ENCODE data around the gene MCTP2. TPM values are rescaled to one million over a fixed set of nuclear protein-coding genes. Genes with fewer than 3 reads are reported as not detected.
"Not testable (repeated sequence)": the region's sequence is repeated elsewhere in the genome, so short reads cannot be mapped to it uniquely, and the experiment has no call there.

The MCTP2 gene
- total RNA-seq, 2 experiments from 2014 or later: 26.1 to 28.5 TPM

DNA sequence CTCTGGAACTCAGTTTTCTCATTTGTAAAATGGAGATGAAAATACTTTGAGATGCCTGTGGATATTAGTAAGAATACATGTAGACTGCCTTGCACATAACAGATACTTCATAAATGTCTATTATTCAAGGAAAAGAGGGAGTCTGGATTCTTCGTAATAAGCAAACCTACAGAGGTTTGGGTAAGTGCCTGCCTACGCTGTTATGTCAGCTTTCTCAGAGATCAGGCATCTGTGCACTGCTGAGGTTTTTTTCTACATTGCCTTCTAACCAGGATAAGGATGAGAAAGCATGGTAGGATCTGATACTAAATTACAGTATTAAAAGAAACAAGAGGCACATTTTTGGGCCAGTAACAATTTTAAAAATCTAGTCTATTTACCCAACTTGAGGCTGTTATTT, 10.9 kb downstream of the MCTP2 start:
- Mint-ChIP-seq H3K27ac (no peak overlapping the region), H3K4me1 (peaks cover 29% of the 10 kb centered on the region), H3K27me3 (no peaks in the 10 kb centered on the region), H3K9me3 (no peaks in the 10 kb centered on the region), H3K4me3 (no peak overlapping the region), H3K36me3 (peaks cover 12% of the 10 kb centered on the region)
- DNase-seq (no peak), ATAC-seq (ENCODE audit: low read depth) (no peak)
- POLR2A ChIA-PET: interaction anchor here (1.0 kb wide), 1 partner anchor 12 kb away, joined by 3 read pairs; no protein-coding TSS in a partner anchor

DNA sequence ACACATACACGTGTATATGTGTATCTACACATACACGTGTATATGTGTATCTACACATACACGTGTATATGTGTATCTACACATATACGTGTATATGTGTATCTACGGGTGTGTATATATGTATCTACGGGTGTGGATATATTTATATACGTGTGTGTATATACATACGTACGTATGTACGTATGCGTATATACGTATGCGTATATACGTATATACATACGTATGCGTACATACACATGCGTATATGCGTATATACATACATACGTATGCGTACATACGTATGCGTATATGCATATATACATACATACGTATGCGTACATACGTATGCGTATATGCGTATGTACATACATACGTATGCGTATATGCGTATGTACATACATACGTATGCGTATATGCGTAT, 11.6 kb downstream of the MCTP2 start:
- Mint-ChIP-seq H3K36me3 (peaks cover 11% of the 10 kb centered on the region), H3K4me1 (peaks cover 23% of the 10 kb centered on the region)
- ATAC-seq (ENCODE audit: low read depth); DNase-seq; H3K27ac Mint-ChIP-seq; POLR2A ChIA-PET; H3K9me3 Mint-ChIP-seq; H3K27me3 Mint-ChIP-seq; H3K4me3 Mint-ChIP-seq: not testable (repeated sequence)

DNA sequence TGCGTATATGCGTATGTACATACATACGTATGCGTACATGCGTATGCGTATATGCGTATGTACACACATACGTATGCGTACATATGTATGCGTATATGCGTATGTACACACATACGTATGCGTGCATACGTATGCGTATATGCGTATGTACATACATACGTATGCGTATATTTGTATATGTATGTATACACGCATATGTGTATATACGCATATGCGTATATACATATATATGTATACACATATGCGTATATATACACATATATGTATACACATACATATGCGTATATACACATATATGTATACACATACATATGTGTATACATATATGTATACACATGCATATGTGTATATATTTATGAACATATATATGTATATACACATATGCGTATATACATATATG, 12.1 kb downstream of the MCTP2 start:
- Mint-ChIP-seq H3K27ac (no peak overlapping the region), H3K4me3 (no peak overlapping the region), H3K4me1 (peaks cover 24% of the 10 kb centered on the region), H3K9me3 (no peaks in the 10 kb centered on the region), H3K27me3 (no peaks in the 10 kb centered on the region), H3K36me3 (peaks cover 15% of the 10 kb centered on the region)
- no peak for ATAC-seq (ENCODE audit: low read depth)
- POLR2A ChIA-PET: no interaction called here
- no peak for DNase-seq

DNA sequence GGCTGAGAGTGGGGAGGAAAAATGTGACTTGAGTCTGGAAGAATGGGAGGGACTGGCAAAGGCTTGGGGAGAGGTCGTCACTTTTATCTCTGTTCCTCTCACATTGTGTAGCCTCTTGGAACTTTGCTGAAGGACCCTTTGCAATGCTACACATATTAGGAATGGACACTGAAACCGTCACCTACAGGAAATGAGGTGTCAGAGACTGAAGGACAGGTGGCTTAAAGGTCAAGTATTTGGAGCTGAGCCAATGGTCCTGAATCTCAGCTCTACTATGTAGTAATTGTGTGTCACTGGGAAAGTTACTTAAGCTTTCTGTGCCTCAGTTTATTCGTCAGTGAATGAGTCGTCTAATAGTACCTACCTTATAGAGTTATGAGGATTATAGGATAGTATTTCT, 14.7 kb downstream of the MCTP2 start:
- Mint-ChIP-seq H3K4me3 (no peak overlapping the region), H3K4me1 (peaks cover 11% of the 10 kb centered on the region), H3K27me3 (no peaks in the 10 kb centered on the region), H3K27ac (no peak overlapping the region), H3K9me3 (peaks cover 2% of the 10 kb centered on the region), H3K36me3 (peaks cover 16% of the 10 kb centered on the region)
- POLR2A ChIA-PET: no interaction called here
- ATAC-seq (ENCODE audit: low read depth) (no peak), DNase-seq (no peak)

DNA sequence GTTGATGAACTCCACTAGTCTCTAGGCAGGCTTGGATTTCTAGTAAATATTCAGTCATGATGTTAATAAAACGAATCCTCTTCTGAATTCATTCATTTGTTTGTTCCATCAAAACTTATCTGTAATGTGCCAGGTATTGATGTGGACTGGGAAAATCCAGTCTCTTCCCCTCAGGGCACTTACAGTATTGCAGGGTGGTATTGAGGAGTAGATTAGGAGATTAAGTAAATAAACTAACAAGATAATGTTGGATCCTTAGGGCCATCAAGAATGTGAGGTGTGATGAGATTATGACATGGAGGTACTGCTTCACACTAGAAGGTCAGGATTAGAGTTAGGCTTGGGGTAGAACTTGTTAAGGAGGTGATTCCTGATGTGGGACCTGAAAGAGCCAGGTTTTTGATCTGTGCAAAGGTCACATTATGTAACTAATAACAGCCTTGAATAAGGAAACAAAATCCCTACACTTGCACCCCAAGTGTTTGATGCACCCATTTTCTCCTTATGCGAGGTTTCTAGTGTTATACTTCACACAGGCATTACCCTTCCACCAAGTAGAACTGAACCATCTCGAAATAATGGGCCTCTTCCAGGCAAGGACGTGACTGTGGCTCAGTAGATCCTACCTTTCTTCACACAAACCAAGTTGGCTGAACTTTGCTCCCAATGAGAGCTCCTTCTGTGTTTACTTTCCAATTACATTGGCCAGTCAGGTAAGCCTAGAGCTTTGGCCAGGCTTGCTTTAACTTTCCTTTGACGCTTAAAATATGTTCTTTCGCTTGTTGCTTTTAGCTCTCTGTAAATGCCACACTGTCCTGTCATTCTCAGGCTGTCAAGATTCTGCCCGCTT, 16.7 kb downstream of the MCTP2 start:
- DNase-seq (no peak), ATAC-seq (ENCODE audit: low read depth) (no peak)
- POLR2A ChIA-PET: no interaction called here
- peaks cover 28% of the 10 kb centered on the region for H3K36me3 Mint-ChIP-seq
- H3K4me1 Mint-ChIP-seq: peaks cover 16% of the 10 kb centered on the region
- H3K27me3 Mint-ChIP-seq: no peaks in the 10 kb centered on the region
- no peak overlapping the region for H3K4me3 Mint-ChIP-seq
- H3K9me3 Mint-ChIP-seq: peaks cover 8% of the 10 kb centered on the region
- H3K27ac Mint-ChIP-seq: no peak overlapping the region

DNA sequence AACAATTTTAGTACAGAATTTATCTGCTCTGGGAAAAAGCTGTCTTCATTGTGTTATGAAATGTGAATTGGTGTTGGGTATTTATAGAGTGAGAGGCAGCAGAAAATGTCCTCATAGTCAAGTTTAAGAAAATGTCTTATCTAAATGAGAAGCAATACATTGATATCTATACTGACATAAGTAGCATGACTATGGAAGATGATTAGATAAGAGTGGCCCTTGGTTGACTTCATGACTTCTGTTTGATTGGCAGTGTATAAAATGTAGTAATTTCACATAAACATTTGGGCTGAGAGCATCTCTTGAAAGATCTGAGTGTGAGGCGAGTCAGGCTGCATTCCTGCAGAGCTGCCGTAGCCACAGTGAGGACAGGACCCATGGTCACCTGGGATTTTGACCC, 19.4 kb downstream of the MCTP2 start:
- no peaks in the 10 kb centered on the region for H3K27me3 Mint-ChIP-seq
- H3K9me3 Mint-ChIP-seq: peaks cover 8% of the 10 kb centered on the region
- no peak for DNase-seq
- H3K4me1 Mint-ChIP-seq: peaks cover 31% of the 10 kb centered on the region
- no peak for ATAC-seq (ENCODE audit: low read depth)
- no peak overlapping the region for H3K27ac Mint-ChIP-seq
- POLR2A ChIA-PET: no interaction called here
- H3K36me3 Mint-ChIP-seq: peaks cover 32% of the 10 kb centered on the region
- no peak overlapping the region for H3K4me3 Mint-ChIP-seq

DNA sequence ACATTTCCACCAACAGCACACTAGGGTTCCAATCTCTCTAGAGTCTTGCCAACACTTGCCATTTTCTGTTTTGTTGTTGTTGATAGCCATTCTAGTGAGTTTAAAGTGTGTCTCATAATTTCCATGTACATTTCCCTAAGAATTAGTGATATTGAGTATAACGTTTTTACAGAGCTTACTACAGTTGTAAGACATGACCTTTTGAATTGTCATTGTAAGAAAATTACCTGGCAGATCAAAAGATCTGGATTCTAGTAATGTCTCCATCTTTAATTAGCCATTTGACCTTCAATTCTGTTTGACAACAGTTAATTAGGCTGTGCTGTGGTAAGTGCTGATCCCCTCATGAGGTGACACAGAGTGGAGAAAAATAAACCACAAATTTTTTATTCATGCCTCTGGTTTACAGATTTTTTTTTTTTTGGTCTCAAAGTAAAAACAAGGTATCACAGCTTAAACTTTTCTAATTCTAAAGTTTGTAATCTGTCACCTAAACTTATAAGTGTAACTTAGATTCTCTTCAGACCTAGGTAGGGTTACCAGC, 20.9 kb downstream of the MCTP2 start:
- POLR2A ChIA-PET: no interaction called here
- Mint-ChIP-seq H3K4me3 (no peak overlapping the region), H3K9me3 (peaks cover 8% of the 10 kb centered on the region), H3K36me3 (peaks cover 37% of the 10 kb centered on the region), H3K4me1 (peaks cover 39% of the 10 kb centered on the region), H3K27ac (no peak overlapping the region), H3K27me3 (no peaks in the 10 kb centered on the region)
- DNase-seq: no peak
- ATAC-seq (ENCODE audit: low read depth): no peak

DNA sequence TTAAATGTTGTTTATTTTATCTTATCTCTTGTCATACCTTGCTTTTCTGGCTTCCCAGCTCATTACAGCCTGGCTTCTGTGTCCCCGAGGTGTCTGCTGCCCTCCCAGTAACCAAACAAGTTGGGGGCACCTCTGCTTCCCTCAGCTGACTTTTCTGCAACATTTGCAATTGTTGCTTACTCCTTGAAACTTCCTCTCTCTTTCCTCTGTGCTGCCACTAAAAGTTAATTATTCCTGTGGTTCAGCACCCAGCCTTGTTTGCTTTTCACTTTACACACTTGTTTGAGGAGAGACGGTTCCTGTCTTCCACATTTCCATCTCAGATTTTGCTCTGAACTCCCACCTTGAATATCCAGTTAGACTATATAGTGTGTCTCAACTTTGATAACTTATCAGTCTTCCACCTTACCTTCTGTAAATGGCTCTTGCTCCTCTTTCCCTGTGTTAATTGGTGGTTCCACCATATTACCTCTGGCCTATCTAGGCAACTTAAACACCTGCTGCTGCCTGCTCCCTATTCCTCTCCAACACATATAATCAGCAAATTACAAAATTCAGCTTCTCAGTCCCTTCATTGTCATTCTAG, 21.6 kb downstream of the MCTP2 start:
- no peak for DNase-seq
- POLR2A ChIA-PET: no interaction called here
- peaks cover 33% of the 10 kb centered on the region for H3K36me3 Mint-ChIP-seq
- peaks cover 39% of the 10 kb centered on the region for H3K4me1 Mint-ChIP-seq
- peak overlapping the region; percentile 5 for H3K27ac Mint-ChIP-seq
- no peak for ATAC-seq (ENCODE audit: low read depth)
- peaks cover 8% of the 10 kb centered on the region for H3K9me3 Mint-ChIP-seq
- H3K27me3 Mint-ChIP-seq: no peaks in the 10 kb centered on the region
- peak overlapping the region; percentile 39 for H3K4me3 Mint-ChIP-seq

DNA sequence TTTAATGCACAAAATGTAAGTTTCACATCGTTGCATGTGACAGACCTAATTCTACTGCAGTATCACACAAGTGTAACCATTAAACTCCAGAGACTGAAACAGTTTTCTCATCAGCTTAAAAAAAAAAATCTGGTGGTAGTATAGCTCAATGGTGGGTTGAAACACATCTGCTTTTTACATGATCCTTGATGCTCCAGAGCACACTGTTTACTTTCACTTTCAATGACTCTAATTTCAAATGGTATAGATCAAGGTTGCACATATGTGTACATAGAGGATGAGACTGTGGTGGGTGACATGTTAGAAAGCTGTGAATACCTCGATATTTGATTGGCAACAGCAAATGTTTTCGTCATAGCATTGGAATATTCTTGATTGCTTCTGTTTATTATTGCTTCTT, 22.4 kb downstream of the MCTP2 start:
- ATAC-seq (ENCODE audit: low read depth): peak; percentile 92
- Mint-ChIP-seq H3K27me3 (no peaks in the 10 kb centered on the region), H3K4me3 (peak overlapping the region; percentile 39), H3K9me3 (peaks cover 8% of the 10 kb centered on the region), H3K27ac (peak overlapping the region; percentile 27), H3K36me3 (peaks cover 28% of the 10 kb centered on the region), H3K4me1 (peaks cover 39% of the 10 kb centered on the region)
- DNase-seq: no peak
- POLR2A ChIA-PET: no interaction called here

DNA sequence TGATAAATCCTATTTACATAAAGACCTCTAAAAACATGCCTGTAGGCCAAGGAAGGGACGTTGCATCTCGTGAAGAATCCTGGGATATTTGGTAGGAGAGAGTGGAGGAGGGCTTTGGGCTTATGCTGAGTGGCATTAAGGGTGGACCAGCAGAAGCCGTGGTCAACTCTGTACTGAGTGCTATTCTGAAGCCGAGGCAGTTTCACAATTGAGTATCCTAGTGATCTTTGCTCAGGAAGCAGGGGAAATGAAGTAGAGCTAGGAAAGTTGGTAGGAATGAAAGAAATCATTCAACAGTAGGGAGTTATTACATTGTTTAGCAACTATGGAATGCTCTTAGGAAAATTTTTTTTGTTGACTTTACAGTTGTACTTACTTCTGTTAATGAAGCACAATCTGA, 24.2 kb downstream of the MCTP2 start:
- H3K36me3 Mint-ChIP-seq: peaks cover 35% of the 10 kb centered on the region
- POLR2A ChIA-PET: no interaction called here
- no peak overlapping the region for H3K27ac Mint-ChIP-seq
- H3K4me3 Mint-ChIP-seq: no peak overlapping the region
- DNase-seq (no peak), ATAC-seq (ENCODE audit: low read depth) (no peak)
- peaks cover 8% of the 10 kb centered on the region for H3K9me3 Mint-ChIP-seq
- H3K4me1 Mint-ChIP-seq: peaks cover 41% of the 10 kb centered on the region
- H3K27me3 Mint-ChIP-seq: no peaks in the 10 kb centered on the region

DNA sequence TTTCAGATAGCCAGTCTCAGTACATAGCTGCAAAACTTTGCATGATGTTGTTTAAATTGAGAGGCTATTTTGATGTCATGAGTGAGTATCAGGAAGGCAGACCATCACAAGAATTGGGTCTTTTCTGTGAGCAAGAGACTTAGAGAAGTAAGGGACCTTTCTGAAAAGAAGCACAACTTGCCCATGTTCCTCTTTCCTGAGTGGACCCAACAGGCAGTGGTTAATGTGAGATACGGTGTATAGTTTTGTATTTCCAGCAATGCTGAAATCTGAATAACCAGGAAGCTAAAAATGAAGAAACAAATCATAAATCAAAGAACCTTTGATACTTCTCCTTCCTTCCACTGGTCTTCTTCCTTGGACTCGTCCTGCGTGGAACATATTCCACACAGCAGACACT, 25.1 kb downstream of the MCTP2 start:
- no peak overlapping the region for H3K4me3 Mint-ChIP-seq
- POLR2A ChIA-PET: no interaction called here
- H3K36me3 Mint-ChIP-seq: peaks cover 38% of the 10 kb centered on the region
- H3K4me1 Mint-ChIP-seq: peaks cover 43% of the 10 kb centered on the region
- H3K27ac Mint-ChIP-seq: no peak overlapping the region
- H3K9me3 Mint-ChIP-seq: peaks cover 6% of the 10 kb centered on the region
- ATAC-seq (ENCODE audit: low read depth) (no peak), DNase-seq (no peak)
- H3K27me3 Mint-ChIP-seq: no peaks in the 10 kb centered on the region

DNA sequence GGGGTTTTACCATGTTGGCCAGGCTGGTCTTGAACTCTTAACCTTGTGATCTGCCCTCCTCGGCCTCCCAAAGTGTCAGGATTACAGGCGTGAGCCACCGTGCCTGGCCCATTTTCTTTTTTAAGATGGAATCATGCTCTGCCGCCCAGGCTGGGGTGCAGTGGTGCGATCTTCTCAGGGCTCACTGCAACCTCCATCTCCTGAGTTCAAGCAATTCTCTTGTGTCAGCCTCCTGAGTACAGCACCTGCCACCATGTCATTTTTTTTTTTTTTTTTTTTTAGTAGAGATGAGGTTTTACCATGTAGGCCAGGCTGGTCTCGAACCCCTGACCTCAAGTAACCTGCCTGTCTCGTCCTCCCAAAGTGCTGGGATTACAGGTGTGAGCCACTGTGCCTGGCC, 26.4 kb downstream of the MCTP2 start:
- Mint-ChIP-seq H3K4me1 (peaks cover 38% of the 10 kb centered on the region), H3K36me3 (peaks cover 33% of the 10 kb centered on the region)
- H3K9me3 Mint-ChIP-seq; H3K27me3 Mint-ChIP-seq; DNase-seq; ATAC-seq (ENCODE audit: low read depth); POLR2A ChIA-PET; H3K4me3 Mint-ChIP-seq; H3K27ac Mint-ChIP-seq: not testable (repeated sequence)

DNA sequence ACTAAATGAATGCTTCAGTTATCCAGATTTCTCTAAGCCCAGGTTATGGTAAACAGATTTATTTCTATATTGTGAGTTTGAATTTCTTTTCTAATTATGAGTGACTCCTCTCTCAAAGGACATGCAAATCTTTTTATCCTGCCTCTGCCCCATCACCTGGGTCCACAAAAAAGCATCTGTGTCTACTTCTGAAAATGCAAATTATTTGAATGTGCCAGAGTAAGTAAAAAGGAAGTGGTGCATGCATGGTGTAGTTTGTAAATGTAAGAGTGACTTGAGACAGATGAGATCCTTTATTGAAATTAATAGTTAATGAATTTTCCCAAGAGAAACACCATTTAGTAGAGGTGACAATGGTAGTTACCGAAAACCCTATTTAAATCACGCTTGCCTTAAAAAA, 26.9 kb downstream of the MCTP2 start:
- Mint-ChIP-seq H3K4me3 (no peak overlapping the region), H3K36me3 (peaks cover 28% of the 10 kb centered on the region), H3K27me3 (no peaks in the 10 kb centered on the region), H3K9me3 (no peaks in the 10 kb centered on the region), H3K4me1 (peaks cover 34% of the 10 kb centered on the region), H3K27ac (no peak overlapping the region)
- DNase-seq (no peak), ATAC-seq (ENCODE audit: low read depth) (no peak)
- POLR2A ChIA-PET: no interaction called here

DNA sequence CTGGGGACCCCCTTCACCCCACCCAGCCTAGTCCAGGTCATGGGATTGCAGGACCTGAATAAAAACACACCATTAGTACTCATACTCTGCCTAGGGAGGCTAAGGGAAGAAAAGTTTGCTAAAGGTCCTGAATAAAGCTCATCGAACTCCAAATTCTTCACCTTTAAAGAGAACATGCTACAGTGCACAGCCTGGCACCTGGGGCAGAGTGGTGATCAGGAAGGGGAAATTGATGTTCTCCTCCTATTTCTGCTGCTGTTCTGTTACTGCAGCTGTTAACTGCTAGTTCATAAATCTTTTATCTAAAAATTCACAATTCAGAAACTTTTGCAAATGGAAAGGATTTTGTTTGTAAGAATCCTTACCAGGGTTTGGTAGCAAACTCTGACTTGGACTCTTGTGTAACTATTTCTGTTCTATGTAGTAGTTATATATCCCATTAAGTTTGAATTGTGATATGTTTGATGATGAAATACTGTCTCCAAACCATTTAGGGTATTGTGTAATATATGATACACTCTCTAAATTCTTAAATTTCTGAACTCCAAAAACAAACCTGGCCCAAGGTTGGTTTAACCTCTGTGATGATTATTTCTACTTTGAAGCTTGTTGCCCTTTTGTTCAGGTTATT, 27.9 kb downstream of the MCTP2 start:
- H3K27me3 Mint-ChIP-seq: no peaks in the 10 kb centered on the region
- no peak overlapping the region for H3K27ac Mint-ChIP-seq
- H3K4me1 Mint-ChIP-seq: peaks cover 31% of the 10 kb centered on the region
- ATAC-seq (ENCODE audit: low read depth): no peak
- no peaks in the 10 kb centered on the region for H3K9me3 Mint-ChIP-seq
- H3K36me3 Mint-ChIP-seq: peaks cover 29% of the 10 kb centered on the region
- POLR2A ChIA-PET: no interaction called here
- H3K4me3 Mint-ChIP-seq: no peak overlapping the region
- DNase-seq: no peak
